Activated CD4-positive, alpha-beta memory T cell treated with anti-CD3 and anti-CD28 coated beads for 36 hours (primary cell): ENCODE data around the gene ELN. TPM values are rescaled to one million over a fixed set of nuclear protein-coding genes. Genes with fewer than 3 reads are reported as not detected.

Experiments used
- CTCF ChIA-PET: fragments of 350-600 bp; sonication (Branson Sonifier 250); formaldehyde crosslinking; loops from one replicate; lab custom pipeline; 2021; ENCODE audit warnings: antibody characterized with exemption, inconsistent platforms; lab: Charles Lee
- POLR2A ChIA-PET: fragments of 350-600 bp; sonication (Branson Sonifier 250); formaldehyde crosslinking; loops from one replicate; lab custom pipeline; 2021; ENCODE audit warnings: antibody characterized with exemption; lab: Charles Lee
- DNase-seq: peaks from one replicate; pipeline ENCODE4 v3.0.0-alpha.2; 2020
- H3K27ac Mint-ChIP-seq: one replicate; pipeline ENCODE4 v1.8.0; 2021; ENCODE audit warnings: mixed read lengths
- H3K27me3 Mint-ChIP-seq: one replicate; pipeline ENCODE4 v1.8.0; 2021; ENCODE audit warnings: mixed read lengths
- H3K36me3 Mint-ChIP-seq: one replicate; pipeline ENCODE4 v1.8.0; 2021; ENCODE audit warnings: mixed read lengths
- H3K4me1 Mint-ChIP-seq: one replicate; pipeline ENCODE4 v1.8.0; 2021; ENCODE audit warnings: low read depth, mixed read lengths
- H3K4me3 Mint-ChIP-seq: one replicate; pipeline ENCODE4 v1.8.0; 2021; ENCODE audit warnings: mild to moderate bottlenecking, mixed read lengths
- H3K9me3 Mint-ChIP-seq: one replicate; pipeline ENCODE4 v1.8.0; 2021; ENCODE audit warnings: mixed read lengths
- intact Hi-C: fragments of 100-400 bp; cut with micrococcal nuclease; formaldehyde crosslinking; loops from one replicate; pipeline ENCODE4 v1.15.1; 2023
- total RNA-seq, 2 experiments: library from RNA; stranded (reverse); gene quantifications; one replicate each; pipeline ENCODE4 v1.2.3, GENCODE V29; 2021

The ELN gene
- total RNA-seq, 2 experiments from 2014 or later, result not detected

DNA sequence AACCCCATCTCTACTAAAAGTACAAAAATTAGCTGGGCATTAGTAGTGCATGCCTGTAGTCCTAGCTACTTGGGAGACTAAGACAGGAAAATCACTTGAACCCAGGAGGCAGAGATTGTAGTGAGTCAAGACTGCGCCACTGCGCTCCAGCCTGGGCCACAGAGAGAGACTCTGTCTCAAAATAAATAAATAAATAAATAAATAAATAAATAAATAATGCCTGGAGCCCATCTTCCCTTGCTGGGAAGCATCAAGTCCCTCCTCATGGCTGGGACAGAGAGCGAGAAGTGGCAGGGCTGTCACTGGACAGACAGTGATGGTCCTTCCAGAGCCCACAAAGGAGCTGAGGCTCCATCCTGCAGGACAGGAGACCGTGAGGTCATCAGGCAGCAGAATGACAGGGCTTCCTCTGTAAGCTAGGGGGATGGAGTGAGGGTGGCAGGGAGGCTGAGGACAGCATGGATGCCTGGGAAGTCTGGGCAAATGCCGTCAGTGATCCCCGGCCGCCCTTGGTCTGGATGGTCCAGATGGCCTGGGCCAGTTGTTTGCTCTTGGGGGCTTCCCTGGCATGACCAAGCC is 36.4 kb upstream of the ELN start:
- ChIA-PET CTCF (no interaction called here), POLR2A (interaction anchor here (0.5 kb wide), 1 partner anchor 91 kb away, joined by 3 read pairs; no protein-coding TSS in a partner anchor)
- DNase-seq, result no peak
- intact Hi-C loops, result no loop called here
- Mint-ChIP-seq H3K4me1 (no peaks in the 10 kb centered on the region), H3K36me3 (no peaks in the 10 kb centered on the region), H3K4me3 (no peak overlapping the region), H3K9me3 (peaks cover 21% of the 10 kb centered on the region), H3K27me3 (no peaks in the 10 kb centered on the region), H3K27ac (no peak overlapping the region)

DNA sequence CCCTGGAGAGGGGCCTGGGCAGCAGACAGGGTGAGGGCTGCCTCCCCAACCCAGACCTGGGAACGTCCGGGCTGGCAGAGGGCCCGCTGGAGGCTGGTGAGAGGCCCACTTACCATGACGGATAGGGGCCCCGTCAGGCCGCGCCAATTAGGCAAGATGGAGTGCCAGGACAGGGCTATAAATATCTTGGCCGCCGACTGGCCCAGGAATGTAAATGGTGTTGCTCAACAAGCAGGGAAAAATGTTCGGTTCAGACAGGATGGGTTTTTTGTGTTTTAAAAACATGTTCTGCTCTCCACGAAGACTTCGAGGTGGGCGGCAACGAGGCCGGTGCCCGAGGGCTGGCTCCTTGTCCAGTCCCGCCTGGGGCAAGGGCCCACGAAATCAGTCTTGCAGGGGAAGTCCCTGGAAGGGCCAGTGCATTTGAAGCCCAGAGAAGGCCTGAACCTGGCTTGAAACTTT is 35.8 kb upstream of the ELN start:
- no peak overlapping the region for H3K27ac Mint-ChIP-seq
- CTCF ChIA-PET, result no interaction called here
- H3K9me3 Mint-ChIP-seq, result peaks cover 21% of the 10 kb centered on the region
- H3K36me3 Mint-ChIP-seq, result no peaks in the 10 kb centered on the region
- POLR2A ChIA-PET, result no interaction called here
- H3K4me1 Mint-ChIP-seq, result no peaks in the 10 kb centered on the region
- peaks cover 3% of the 10 kb centered on the region for H3K27me3 Mint-ChIP-seq
- H3K4me3 Mint-ChIP-seq, result no peak overlapping the region
- no peak for DNase-seq
- intact Hi-C loops, result no loop called here

DNA sequence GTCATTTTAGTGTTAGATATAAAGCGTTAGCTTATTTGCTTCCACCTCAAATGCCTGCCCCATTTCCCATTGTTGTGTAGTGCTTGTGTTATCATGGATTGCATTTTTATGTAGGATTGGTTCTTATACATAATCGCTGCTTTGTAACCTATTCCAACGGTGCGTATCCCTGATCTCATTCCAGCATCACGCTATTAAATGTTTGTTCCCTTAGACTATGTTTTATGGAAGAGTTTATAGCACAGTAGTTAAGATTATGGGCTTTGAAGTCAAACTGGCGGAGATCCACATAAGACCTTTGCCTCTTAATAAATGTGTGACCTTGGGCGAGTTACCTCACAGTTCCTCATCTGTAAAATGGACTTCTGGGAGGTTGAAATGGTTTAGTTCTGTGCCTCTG is 34.0 kb upstream of the ELN start:
- POLR2A ChIA-PET, result no interaction called here
- intact Hi-C loops, result no loop called here
- DNase-seq, result no peak
- Mint-ChIP-seq H3K4me3 (no peak overlapping the region), H3K27me3 (peaks cover 9% of the 10 kb centered on the region), H3K36me3 (no peaks in the 10 kb centered on the region), H3K27ac (no peak overlapping the region), H3K9me3 (peaks cover 21% of the 10 kb centered on the region), H3K4me1 (no peaks in the 10 kb centered on the region)
- CTCF ChIA-PET, result no interaction called here

DNA sequence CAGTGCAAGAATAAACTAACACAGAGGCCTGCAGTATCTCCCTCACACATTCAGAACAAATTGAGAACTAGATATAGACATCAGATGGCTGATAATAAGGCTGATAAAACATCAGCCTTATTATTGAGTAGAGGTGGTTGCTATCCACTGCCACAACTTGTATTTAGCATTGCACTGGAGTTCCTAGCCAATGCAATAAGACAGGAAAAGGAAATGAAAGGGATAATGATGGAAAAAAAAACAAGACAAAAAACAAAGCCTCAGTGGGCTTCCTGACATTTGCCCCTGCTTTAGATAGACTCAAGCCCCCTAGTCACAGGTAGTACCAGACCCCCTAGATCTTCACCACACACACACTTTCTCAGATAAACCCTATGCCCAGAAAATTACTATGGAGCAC is 33.2 kb upstream of the ELN start:
- DNase-seq, result no peak
- Mint-ChIP-seq H3K36me3 (no peaks in the 10 kb centered on the region), H3K27ac (no peak overlapping the region), H3K4me1 (no peaks in the 10 kb centered on the region), H3K4me3 (no peak overlapping the region), H3K27me3 (peaks cover 9% of the 10 kb centered on the region), H3K9me3 (peaks cover 21% of the 10 kb centered on the region)
- ChIA-PET CTCF (no interaction called here), POLR2A (no interaction called here)
- intact Hi-C loops, result no loop called here

DNA sequence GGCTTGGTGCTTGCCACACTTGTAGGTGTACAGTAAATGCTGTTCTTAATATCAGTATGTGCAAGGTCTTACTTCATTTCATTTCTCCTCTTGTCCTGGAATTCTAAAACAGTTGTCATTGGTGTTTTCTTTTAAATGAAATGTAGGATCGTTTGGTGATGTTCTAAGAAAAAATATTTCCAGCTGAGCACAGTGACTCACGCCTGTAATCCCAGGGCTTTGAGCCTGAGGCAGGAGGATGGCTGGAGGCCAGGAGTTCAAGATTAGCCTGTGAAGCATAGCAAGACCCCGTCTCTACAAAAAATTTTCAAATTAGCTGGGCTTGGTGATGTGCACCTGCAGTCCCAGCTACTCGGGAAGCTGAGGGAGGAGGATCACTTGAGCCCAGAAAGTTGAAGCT is 32.6 kb upstream of the ELN start:
- peaks cover 21% of the 10 kb centered on the region for H3K9me3 Mint-ChIP-seq
- no peaks in the 10 kb centered on the region for H3K4me1 Mint-ChIP-seq
- peaks cover 9% of the 10 kb centered on the region for H3K27me3 Mint-ChIP-seq
- POLR2A ChIA-PET, result no interaction called here
- CTCF ChIA-PET, result no interaction called here
- DNase-seq, result no peak
- H3K27ac Mint-ChIP-seq, result no peak overlapping the region
- intact Hi-C loops, result no loop called here
- no peaks in the 10 kb centered on the region for H3K36me3 Mint-ChIP-seq
- no peak overlapping the region for H3K4me3 Mint-ChIP-seq

DNA sequence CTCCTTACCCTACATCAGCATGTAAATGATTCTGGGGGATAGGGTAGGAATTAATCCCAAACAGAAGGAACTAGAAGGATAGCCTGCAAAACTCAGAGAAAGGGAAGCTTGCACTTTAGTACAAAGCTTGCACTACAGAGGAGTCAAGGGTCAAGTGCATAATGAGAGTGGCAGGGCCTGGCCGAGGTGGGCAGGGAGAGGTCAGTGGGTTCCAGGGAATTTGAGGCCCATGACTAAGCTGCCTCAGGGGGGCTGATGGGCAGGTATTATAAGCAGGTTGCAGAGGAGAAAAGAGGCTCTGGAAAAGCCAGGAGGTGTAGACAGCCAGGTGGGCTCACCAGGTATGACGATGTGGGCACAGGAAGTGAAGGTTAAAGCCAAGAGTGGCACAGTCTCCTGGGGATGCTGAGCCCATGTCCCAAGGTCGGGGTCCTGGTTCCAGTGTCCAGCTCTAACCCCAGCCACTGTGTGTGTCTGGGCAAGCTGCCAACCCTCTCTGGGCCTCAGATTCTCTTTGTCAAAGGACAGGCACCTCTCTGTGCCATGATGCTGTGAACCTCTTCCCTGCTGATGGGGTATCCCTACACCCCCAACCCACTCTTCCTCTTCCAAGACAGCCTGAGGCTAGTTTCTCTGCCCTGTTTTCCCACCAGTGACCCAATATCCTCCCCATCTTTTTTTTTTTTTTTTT is 32.0 kb upstream of the ELN start:
- Mint-ChIP-seq H3K9me3 (peaks cover 21% of the 10 kb centered on the region), H3K4me1 (no peaks in the 10 kb centered on the region), H3K27ac (no peak overlapping the region), H3K27me3 (peaks cover 9% of the 10 kb centered on the region), H3K36me3 (no peaks in the 10 kb centered on the region), H3K4me3 (no peak overlapping the region)
- intact Hi-C loops, result no loop called here
- no peak for DNase-seq
- ChIA-PET CTCF (interaction anchor here (1.4 kb wide), 1 partner anchor 31 kb away, joined by 4 read pairs; no protein-coding TSS in a partner anchor), POLR2A (no interaction called here)

DNA sequence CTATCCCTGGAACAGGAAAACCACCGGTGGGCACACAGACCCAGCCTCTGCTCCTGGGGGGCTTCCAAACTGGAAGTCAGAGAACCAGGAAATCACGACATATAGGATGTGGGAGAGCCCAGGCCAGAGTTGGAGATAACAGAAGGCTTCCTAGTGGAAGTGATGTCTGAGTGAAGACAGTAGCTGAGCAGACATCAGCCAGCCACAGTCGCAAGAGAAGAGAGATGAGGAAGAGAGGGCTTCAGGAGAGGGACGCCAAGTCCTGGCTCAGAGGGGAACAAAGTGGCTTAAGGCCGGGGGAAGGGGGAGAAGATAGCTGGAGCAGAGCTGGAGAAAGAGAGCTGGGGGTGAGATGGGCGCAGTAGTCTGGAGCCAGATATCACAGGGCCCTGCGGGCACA is 30.9 kb upstream of the ELN start:
- Mint-ChIP-seq H3K9me3 (peaks cover 21% of the 10 kb centered on the region), H3K27me3 (peaks cover 9% of the 10 kb centered on the region), H3K4me3 (no peak overlapping the region), H3K36me3 (no peaks in the 10 kb centered on the region), H3K27ac (no peak overlapping the region), H3K4me1 (no peaks in the 10 kb centered on the region)
- ChIA-PET POLR2A (interaction anchor here (0.6 kb wide), 1 partner anchor 16 kb away, joined by 3 read pairs; no protein-coding TSS in a partner anchor), CTCF (interaction anchor here (1.4 kb wide), 1 partner anchor 30 kb away, joined by 4 read pairs; no protein-coding TSS in a partner anchor)
- no peak for DNase-seq
- intact Hi-C loops, result no loop called here

DNA sequence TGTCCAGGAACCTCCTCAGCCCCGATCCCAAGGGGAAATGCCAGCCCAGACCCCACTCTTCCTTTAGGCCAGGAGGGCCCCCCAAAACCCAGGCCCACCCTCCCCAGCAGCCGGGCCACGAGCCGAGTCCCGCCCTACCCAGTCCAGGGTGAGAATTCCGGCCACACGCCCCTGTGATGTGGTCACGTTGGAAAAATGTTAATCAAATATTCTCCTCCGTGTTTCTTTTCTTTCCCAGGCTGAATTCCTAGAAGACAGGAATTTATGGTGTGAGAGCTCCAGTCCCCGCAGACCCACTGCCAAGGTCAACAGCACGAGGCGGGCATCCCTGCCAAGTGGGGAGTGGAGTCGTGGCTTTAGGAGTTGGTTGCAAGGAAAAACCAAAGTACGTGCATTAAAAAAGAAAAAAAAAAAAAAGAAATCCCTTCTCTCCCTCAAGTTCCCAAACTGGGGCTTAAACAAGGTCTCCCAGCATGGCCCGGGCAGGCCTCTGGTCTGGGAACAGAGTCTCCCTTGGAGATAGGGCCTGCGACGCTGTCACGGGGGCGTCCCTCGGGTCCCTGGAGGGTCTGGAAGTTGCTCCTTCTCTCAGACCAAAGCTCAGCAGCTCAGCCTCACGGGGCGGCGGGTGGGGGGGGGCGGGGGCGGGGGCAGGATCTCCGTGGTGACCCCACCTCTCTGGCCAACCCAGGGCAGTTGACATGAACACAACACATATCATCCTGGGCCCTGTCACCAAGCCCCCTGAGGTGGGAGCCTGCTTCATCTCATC is 28.1 kb upstream of the ELN start:
- no peaks in the 10 kb centered on the region for H3K36me3 Mint-ChIP-seq
- H3K9me3 Mint-ChIP-seq, result peaks cover 11% of the 10 kb centered on the region
- H3K27me3 Mint-ChIP-seq, result peaks cover 9% of the 10 kb centered on the region
- ChIA-PET POLR2A (no interaction called here), CTCF (interaction anchor here (0.9 kb wide), 1 partner anchor 27 kb away, joined by 5 read pairs; no protein-coding TSS in a partner anchor)
- no peak overlapping the region for H3K4me3 Mint-ChIP-seq
- DNase-seq, result no peak
- intact Hi-C loops, result no loop called here
- H3K27ac Mint-ChIP-seq, result no peak overlapping the region
- peaks cover 6% of the 10 kb centered on the region for H3K4me1 Mint-ChIP-seq

DNA sequence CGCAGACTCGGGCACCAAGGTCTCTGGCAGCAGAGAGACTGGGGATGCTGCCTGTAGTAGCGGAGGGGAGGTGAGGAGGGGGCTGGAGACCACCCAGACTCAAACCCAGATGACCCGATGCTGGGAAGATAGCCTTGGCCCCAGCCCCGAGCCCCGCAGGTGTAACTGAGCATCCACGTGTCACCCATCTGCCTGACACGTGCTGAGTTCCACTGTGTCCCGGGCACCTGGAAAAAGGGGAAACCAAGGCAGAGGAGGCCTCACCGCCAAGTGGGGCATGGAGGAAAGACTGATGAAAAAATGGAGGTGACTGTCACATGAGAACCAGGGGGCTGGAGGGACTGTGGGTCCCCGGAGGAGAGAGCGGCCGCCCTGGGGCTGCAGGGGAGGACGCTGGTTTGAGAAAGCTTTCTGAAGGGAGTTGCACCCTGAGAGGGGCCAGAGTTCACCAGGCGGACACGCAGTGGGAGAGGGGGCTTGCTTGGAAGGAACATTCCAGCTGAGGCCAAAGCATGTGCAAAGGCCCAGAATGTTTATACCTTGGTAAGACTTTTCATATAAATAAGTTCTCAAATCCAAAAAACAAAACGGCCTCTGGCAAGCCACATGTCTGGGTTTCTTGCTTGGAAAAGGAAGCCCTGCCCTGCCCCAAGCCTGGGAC is 27.4 kb upstream of the ELN start:
- peaks cover 9% of the 10 kb centered on the region for H3K27me3 Mint-ChIP-seq
- no peak overlapping the region for H3K4me3 Mint-ChIP-seq
- intact Hi-C loops, result no loop called here
- DNase-seq, result no peak
- POLR2A ChIA-PET, result no interaction called here
- CTCF ChIA-PET, result no interaction called here
- H3K36me3 Mint-ChIP-seq, result no peaks in the 10 kb centered on the region
- no peak overlapping the region for H3K27ac Mint-ChIP-seq
- peaks cover 5% of the 10 kb centered on the region for H3K9me3 Mint-ChIP-seq
- peaks cover 6% of the 10 kb centered on the region for H3K4me1 Mint-ChIP-seq

DNA sequence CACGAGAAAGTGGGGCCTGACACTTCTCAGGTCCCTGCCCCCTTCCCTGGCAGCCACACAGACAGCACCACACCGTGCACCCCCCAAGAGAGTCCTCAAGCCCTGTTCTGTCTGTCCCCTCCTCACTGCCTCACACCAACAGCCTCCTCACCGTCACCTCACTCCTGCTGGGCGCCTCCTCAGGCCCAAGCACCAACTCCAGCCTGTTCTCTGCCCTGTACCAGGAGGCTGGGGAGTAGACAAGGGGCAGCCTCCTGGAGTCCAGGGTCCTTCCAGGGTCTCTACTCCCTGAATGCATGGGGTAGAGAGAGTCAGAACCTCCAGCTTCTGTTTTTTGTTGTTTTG is 26.9 kb upstream of the ELN start:
- H3K27ac Mint-ChIP-seq, result no peak overlapping the region
- POLR2A ChIA-PET, result interaction anchor here (0.9 kb wide), 1 partner anchor 1241 kb away, joined by 3 read pairs; no protein-coding TSS in a partner anchor
- H3K9me3 Mint-ChIP-seq, result peaks cover under 1% of the 10 kb centered on the region
- H3K4me3 Mint-ChIP-seq, result no peak overlapping the region
- intact Hi-C loops, result no loop called here
- H3K27me3 Mint-ChIP-seq, result peaks cover 9% of the 10 kb centered on the region
- no peaks in the 10 kb centered on the region for H3K36me3 Mint-ChIP-seq
- CTCF ChIA-PET, result no interaction called here
- H3K4me1 Mint-ChIP-seq, result peaks cover 6% of the 10 kb centered on the region
- no peak for DNase-seq

DNA sequence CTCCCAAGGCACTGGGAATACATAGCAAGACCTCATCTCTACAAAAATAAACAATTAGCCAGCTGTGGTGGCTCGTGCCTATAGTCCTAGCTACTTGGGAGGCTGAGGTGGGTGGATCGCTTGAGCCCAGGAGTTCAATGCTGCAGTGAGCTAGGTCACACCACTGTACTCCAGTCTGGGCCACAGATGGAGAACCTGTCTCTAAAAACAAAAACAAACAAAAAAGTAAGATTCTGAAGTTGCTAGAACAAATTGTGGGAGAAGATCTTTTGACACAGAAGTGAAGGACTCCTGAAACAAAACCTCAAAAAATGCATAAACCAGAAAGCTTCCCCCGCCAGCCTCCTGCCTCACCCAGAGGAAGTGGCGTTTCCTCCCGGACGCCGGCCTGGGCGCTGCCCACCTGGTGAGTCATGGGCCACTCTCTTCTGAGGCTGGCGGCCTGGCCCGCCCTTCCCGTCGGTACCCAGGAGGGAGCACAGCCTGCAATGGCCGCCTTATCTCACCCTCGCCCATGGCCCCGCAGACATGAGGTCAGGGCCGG is 25.4 kb upstream of the ELN start:
- DNase-seq, result peak; percentile 17
- CTCF ChIA-PET, result no interaction called here
- H3K27ac Mint-ChIP-seq, result peak overlapping the region; percentile 42
- intact Hi-C loops, result no loop called here
- H3K27me3 Mint-ChIP-seq, result peaks cover 5% of the 10 kb centered on the region
- H3K36me3 Mint-ChIP-seq, result no peaks in the 10 kb centered on the region
- peaks cover 6% of the 10 kb centered on the region for H3K4me1 Mint-ChIP-seq
- POLR2A ChIA-PET, result no interaction called here
- no peak overlapping the region for H3K4me3 Mint-ChIP-seq
- no peaks in the 10 kb centered on the region for H3K9me3 Mint-ChIP-seq

DNA sequence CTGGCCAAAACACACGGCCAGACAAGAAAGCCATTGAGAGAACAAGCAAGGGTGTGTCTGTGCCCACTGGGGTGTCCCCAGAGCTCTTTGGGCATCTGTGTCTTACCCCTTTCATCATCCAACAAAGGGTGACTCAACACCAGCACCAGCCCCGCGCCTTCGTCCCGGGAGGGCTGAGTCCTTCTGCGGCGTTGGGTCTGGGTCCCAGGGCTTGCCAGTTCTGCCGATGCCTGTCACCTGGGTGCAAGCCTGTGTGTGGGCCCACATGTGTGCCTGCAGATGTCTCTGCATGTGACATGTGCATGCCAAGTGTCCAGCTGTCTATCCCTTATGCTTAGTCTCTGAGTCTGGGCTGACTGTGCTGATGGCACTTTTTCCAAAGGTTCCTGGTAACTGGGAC is 24.4 kb upstream of the ELN start:
- intact Hi-C loops, result no loop called here
- CTCF ChIA-PET, result no interaction called here
- no peak overlapping the region for H3K27ac Mint-ChIP-seq
- H3K4me3 Mint-ChIP-seq, result no peak overlapping the region
- no peaks in the 10 kb centered on the region for H3K36me3 Mint-ChIP-seq
- peaks cover 6% of the 10 kb centered on the region for H3K4me1 Mint-ChIP-seq
- no peaks in the 10 kb centered on the region for H3K9me3 Mint-ChIP-seq
- H3K27me3 Mint-ChIP-seq, result no peaks in the 10 kb centered on the region
- POLR2A ChIA-PET, result no interaction called here
- no peak for DNase-seq
